Mucosa of descending colon (tissue), 3 donors: ENCODE results near the gene RABGGTA. TPM values are rescaled to one million over a fixed set of nuclear protein-coding genes. Genes with fewer than 3 reads are reported as not detected.
A peak's percentile ranks its signal among the peaks of the same experiment; 100 is the strongest.
"Not testable (repeated sequence)": the region's sequence is repeated elsewhere in the genome, so short reads cannot be mapped to it uniquely, and the experiment has no call there.

Experiments
- ATAC-seq: fragments of 200-7000 bp; cut with Tn5 transposase; one replicate; pipeline ENCODE4 v1.9.1; 2020; ENCODE audit warnings: mild to moderate bottlenecking, moderate library complexity
- DNase-seq, 3 donors: peaks; one replicate each; pipeline ENCODE4 v3.0.0-alpha.2; 2020
- H3K36me3 ChIP-seq: fragments of 200-600 bp; one replicate; pipeline ENCODE4 v1.8.0; 2021; ENCODE audit warnings: low read depth, mild to moderate bottlenecking
- H3K4me1 ChIP-seq: fragments of 200-600 bp; one replicate; pipeline ENCODE4 v1.8.0; 2021; ENCODE audit warnings: low read depth, mild to moderate bottlenecking
- H3K4me3 ChIP-seq: fragments of 200-600 bp; one replicate; pipeline ENCODE4 v1.8.0; 2021; ENCODE audit warnings: mild to moderate bottlenecking
- H3K9me3 ChIP-seq: fragments of 200-600 bp; one replicate; pipeline ENCODE4 v1.8.0; 2021; ENCODE audit warnings: mild to moderate bottlenecking
- CTCF ChIP-seq: fragments of 200-600 bp; IDR thresholded peaks from one replicate; pipeline ENCODE4 v1.8.0; 2022; ENCODE audit warnings: antibody characterized with exemption, mild to moderate bottlenecking
- intact Hi-C, 2 donors: fragments of 100-400 bp; cut with DNase I in 1 of 2; cut with micrococcal nuclease in 1 of 2; formaldehyde crosslinking; loops; one replicate each; pipeline versions ENCODE4 v1.11.0 to v1.11.1; 2022; cut with DNase I, micrococcal nuclease
- total RNA-seq, 3 donors: library from RNA; stranded (reverse); fragmentation: NEBNext Ultra II Directional in 2 of 3; extraction: Animal tissue kit (Norgen Biotek cat#: 25700) in 2 of 3; gene quantifications; one replicate each; pipeline versions ENCODE4 v1.2.1 to v1.2.4, GENCODE V29; 2021 to 2023
- donor health status: DM: no; HTN: no; CAD: no; lungs with moderate emphysema.
- donor health status: DM: no; HTN: no; CAD: no.
- donor health status: DM: no; HTN: yes; CAD: no.

The RABGGTA gene
- total RNA-seq, 3 donors from 2014 or later: 31.6 to 52.9 (median 41.3) TPM

GRCh38 chr14:24251880-24252288 is 19.5 kb downstream of the RABGGTA start:
- intact Hi-C loops: no loop called here
- no peak for TF ChIP-seq CTCF
- H3K36me3 ChIP-seq: no peaks in the 10 kb centered on the region
- no peak for ATAC-seq
- no peak for DNase-seq
- no peak overlapping the region for H3K4me3 ChIP-seq
- H3K4me1 ChIP-seq: no peaks in the 10 kb centered on the region
- H3K9me3 ChIP-seq: no peaks in the 10 kb centered on the region

- Histone ChIP-seq H3K4me3 (no peak overlapping the region), H3K36me3 (no peaks in the 10 kb centered on the region), H3K4me1 (no peaks in the 10 kb centered on the region), H3K9me3 (no peaks in the 10 kb centered on the region)
- TF ChIP-seq CTCF: no peak
- peak in 1 of 3 donors; percentile 10 for DNase-seq
- ATAC-seq: no peak
- intact Hi-C loops: no loop called here
These were observed 21.0 kb downstream of the RABGGTA start for GRCh38 chr14:24250354-24250753.

- Histone ChIP-seq H3K36me3 (no peaks in the 10 kb centered on the region), H3K4me1 (no peaks in the 10 kb centered on the region), H3K4me3 (no peak overlapping the region), H3K9me3 (no peaks in the 10 kb centered on the region)
- DNase-seq (peak in 2 of 3 donors; percentile 14 to 41), ATAC-seq (no peak)
- no peak for TF ChIP-seq CTCF
- intact Hi-C loops: no loop called here
These were observed 22.0 kb downstream of the RABGGTA start for GRCh38 chr14:24249230-24250021.

- intact Hi-C loops: no loop called here
- peak in 1 of 3 donors; percentile 12 for DNase-seq
These were observed 24.0 kb downstream of the RABGGTA start for GRCh38 chr14:24247422-24247821.

GRCh38 chr14:24246765-24247212 is 24.6 kb downstream of the RABGGTA start:
- H3K9me3 ChIP-seq: no peaks in the 10 kb centered on the region
- ATAC-seq (no peak), DNase-seq (peak in 1 of 3 donors; percentile 7)
- H3K4me3 ChIP-seq: no peak overlapping the region
- H3K36me3 ChIP-seq: no peaks in the 10 kb centered on the region
- TF ChIP-seq CTCF: no peak
- intact Hi-C loops: no loop called here
- H3K4me1 ChIP-seq: peaks cover 6% of the 10 kb centered on the region

More at GRCh38 chr14:24247422-24247821, 24.0 kb downstream of the RABGGTA start:
- ATAC-seq: no peak
- H3K4me3 ChIP-seq: no peak overlapping the region
- H3K36me3 ChIP-seq: no peaks in the 10 kb centered on the region
- H3K4me1 ChIP-seq: peaks cover 6% of the 10 kb centered on the region
- H3K9me3 ChIP-seq: no peaks in the 10 kb centered on the region
- no peak for TF ChIP-seq CTCF

GRCh38 chr14:24245350-24245749 is 26.0 kb downstream of the RABGGTA start:
- H3K9me3 ChIP-seq, ATAC-seq, H3K4me3 ChIP-seq, H3K36me3 ChIP-seq, intact Hi-C loops: not testable (repeated sequence)
- peak in 1 of 3 donors; percentile 16 for DNase-seq
- peaks cover 20% of the 10 kb centered on the region for H3K4me1 ChIP-seq
